Activated CD8-positive, alpha-beta memory T cell treated with anti-CD3 and anti-CD28 coated beads for 36 hours (primary cell): ENCODE measurements around the gene GJC2. TPM values are rescaled to one million over a fixed set of nuclear protein-coding genes. Genes with fewer than 3 reads are reported as not detected.
"Not testable (repeated sequence)": the region's sequence is repeated elsewhere in the genome, so short reads cannot be mapped to it uniquely, and the experiment has no call there.

Experiments used
- CTCF ChIA-PET: fragments of 350-600 bp; sonication (Branson Sonifier 250); formaldehyde crosslinking; loops from one replicate; lab custom pipeline; 2021; ENCODE audit warnings: antibody characterized with exemption; lab: Charles Lee
- POLR2A ChIA-PET: fragments of 350-600 bp; sonication (Branson Sonifier 250); formaldehyde crosslinking; loops from one replicate; lab custom pipeline; 2021; ENCODE audit warnings: antibody characterized with exemption; lab: Charles Lee
- total RNA-seq, 2 experiments: library from RNA; stranded (reverse); gene quantifications; one replicate each; pipeline ENCODE4 v1.2.3, GENCODE V29; 2021

GJC2 gene
- total RNA-seq, 2 experiments from 2014 or later, result 0.67 to 0.74 TPM

- ChIA-PET CTCF (interaction anchor here (1.6 kb wide), 1 partner anchor 9 kb away, joined by 6 read pairs; the partner anchor contains the start of gene IBA57), POLR2A (no interaction called here)
Observed at GRCh38 chr1:228174482-228175315, 25.0 kb downstream of the GJC2 start.

- ChIA-PET CTCF (interaction anchor here (1.6 kb wide), 1 partner anchor 10 kb away, joined by 6 read pairs; the partner anchor contains the start of gene IBA57), POLR2A (no interaction called here)
Observed at GRCh38 chr1:228175316-228176023, 25.7 kb downstream of the GJC2 start.

GRCh38 chr1:228176024-228176395 is 26.3 kb downstream of the GJC2 start:
- CTCF ChIA-PET, result interaction anchor here (1.6 kb wide), 1 partner anchor 45 kb away, joined by 3 read pairs; no protein-coding TSS in a partner anchor
- POLR2A ChIA-PET, result no interaction called here

GRCh38 chr1:228176461-228177182 is 26.9 kb downstream of the GJC2 start:
- ChIA-PET CTCF (interaction anchor here (0.9 to 1.6 kb wide), 2 partner anchors 13 to 46 kb away, joined by 3 read pairs; no protein-coding TSS in a partner anchor), POLR2A (no interaction called here)

- CTCF ChIA-PET, result interaction anchor here (0.7 to 1.6 kb wide), 4 partner anchors 12 to 69 kb away, joined by 3 read pairs; no protein-coding TSS in a partner anchor
- POLR2A ChIA-PET, result no interaction called here
Observed at GRCh38 chr1:228177183-228177475, 27.4 kb downstream of the GJC2 start.

GRCh38 chr1:228177721-228178710 is 28.3 kb downstream of the GJC2 start:
- CTCF ChIA-PET, result interaction anchor here (0.7 kb wide), 3 partner anchors 23 to 297 kb away, joined by 3 read pairs; no protein-coding TSS in a partner anchor

GRCh38 chr1:228178737-228179684 is 29.3 kb downstream of the GJC2 start:
- CTCF ChIA-PET, result no interaction called here
- POLR2A ChIA-PET, result no interaction called here

More at GRCh38 chr1:228177721-228178710, 28.3 kb downstream of the GJC2 start:
- POLR2A ChIA-PET, result no interaction called here

GRCh38 chr1:228180271-228180958 is 30.7 kb downstream of the GJC2 start:
- POLR2A ChIA-PET, result no interaction called here
- CTCF ChIA-PET, result interaction anchor here (0.5 to 0.7 kb wide), 3 partner anchors 27 to 683 kb away, joined by 3 to 4 read pairs (median 3); no protein-coding TSS in a partner anchor

- POLR2A ChIA-PET, result no interaction called here
- CTCF ChIA-PET, result no interaction called here
Observed at GRCh38 chr1:228180959-228181644, 31.4 kb downstream of the GJC2 start.

- CTCF ChIA-PET, result no interaction called here
- POLR2A ChIA-PET, result no interaction called here
Observed at GRCh38 chr1:228181645-228182034, 31.9 kb downstream of the GJC2 start.

GRCh38 chr1:228182296-228183030 is 32.7 kb downstream of the GJC2 start:
- CTCF ChIA-PET, result no interaction called here
- POLR2A ChIA-PET, result no interaction called here

GRCh38 chr1:228184152-228184551 is 34.4 kb downstream of the GJC2 start:
- ChIA-PET POLR2A (no interaction called here), CTCF (no interaction called here)

GRCh38 chr1:228185641-228185965 is 35.9 kb downstream of the GJC2 start:
- ChIA-PET POLR2A (interaction anchor here (0.7 kb wide), 1 partner anchor 28 kb away, joined by 3 read pairs; no protein-coding TSS in a partner anchor), CTCF (no interaction called here)

- POLR2A ChIA-PET, result not testable (repeated sequence)
Observed at GRCh38 chr1:228188249-228188648, 38.5 kb downstream of the GJC2 start.

GRCh38 chr1:228190182-228190581 is 40.5 kb downstream of the GJC2 start:
- CTCF ChIA-PET, result no interaction called here
- POLR2A ChIA-PET, result no interaction called here

More at GRCh38 chr1:228188249-228188648, 38.5 kb downstream of the GJC2 start:
- CTCF ChIA-PET, result not testable (repeated sequence)

GRCh38 chr1:228190778-228191177 is 41.0 kb downstream of the GJC2 start:
- ChIA-PET CTCF (no interaction called here), POLR2A (no interaction called here)
